Spinal cord (tissue), 10 donors: Measurements from ENCODE around the gene AQP1. TPM values are rescaled to one million over a fixed set of nuclear protein-coding genes. Genes with fewer than 3 reads are reported as not detected.
A peak's percentile ranks its signal among the peaks of the same experiment; 100 is the strongest.

Experiments used
- DNase-seq, 6 donors: peaks; one replicate each; pipeline versions ENCODE4 v3.0.0 to v3.0.0-alpha.2; 2013 to 2015; ENCODE audit warnings: low spot score in 6 of 6, low read depth in 4 of 6
- H3K27ac ChIP-seq: one replicate; pipeline ENCODE4 v1.5.1; 2013; ENCODE audit warnings: low read depth, low read length, control low read depth
- H3K27me3 ChIP-seq: one replicate; pipeline ENCODE4 v1.6.1; 2013; ENCODE audit warnings: low read length; ENCODE audit not compliant: control insufficient read depth, insufficient read depth
- H3K36me3 ChIP-seq: one replicate; pipeline ENCODE4 v1.6.1; 2013; ENCODE audit warnings: low read length; ENCODE audit not compliant: control insufficient read depth, insufficient read depth
- H3K4me1 ChIP-seq: one replicate; pipeline ENCODE4 v1.6.1; 2013; ENCODE audit warnings: low read length; ENCODE audit not compliant: control insufficient read depth, insufficient read depth
- H3K4me3 ChIP-seq: one replicate; pipeline ENCODE4 v1.5.1; 2013; ENCODE audit warnings: low read depth, low read length, control low read depth
- H3K9me3 ChIP-seq: one replicate; pipeline ENCODE4 v1.6.1; 2013; ENCODE audit warnings: low read length; ENCODE audit not compliant: control insufficient read depth, insufficient read depth
- WGBS: methylation state at CpG from one replicate; pipeline ENCODE4 v1.1.5; 2013; ENCODE audit warnings: missing lambda C conversion rate; ENCODE audit not compliant: insufficient coverage; 5-methylcytosine and 5-hydroxymethylcytosine counted together
- polyA plus RNA-seq, 2 donors: library from polyadenylated mRNA; unstranded; fragments of 120-200 nt; gene quantifications; one replicate each; pipeline ENCODE4 v1.2.1, GENCODE V29; 2013; ENCODE audit not compliant: insufficient read length in 2 of 2
- total RNA-seq, 2 donors: library from RNA; depleted of rRNA in 1 of 2; stranded (reverse); fragments of 120-200 nt in 1 of 2; fragments of >200 nt in 1 of 2; gene quantifications; one replicate each; pipeline versions ENCODE4 v1.2.3 to v1.2.4, GENCODE V29; 2013 to 2014
- donor health status: healthy.

AQP1 gene
- total and polyA plus RNA-seq, 4 donors = 64.4 to 120 (median 89.7) TPM

- WGBS = 88% methylated on average over 24 of the region's 24 CpGs
- Histone ChIP-seq H3K9me3 (peaks cover 2% of the 10 kb centered on the region), H3K4me3 (no peak overlapping the region), H3K4me1 (peaks cover 33% of the 10 kb centered on the region), H3K36me3 (peaks cover 5% of the 10 kb centered on the region), H3K27ac (no peak overlapping the region), H3K27me3 (no peaks in the 10 kb centered on the region)
- no peak for DNase-seq
Observed at GRCh38 chr7:30931161-30931928, 19.7 kb downstream of the AQP1 start.

- Histone ChIP-seq H3K4me1 (peaks cover 33% of the 10 kb centered on the region), H3K4me3 (no peak overlapping the region), H3K9me3 (peaks cover under 1% of the 10 kb centered on the region), H3K27me3 (no peaks in the 10 kb centered on the region), H3K36me3 (peaks cover 5% of the 10 kb centered on the region), H3K27ac (no peak overlapping the region)
- 85% methylated on average over 7 of the region's 9 CpGs for WGBS
- no peak for DNase-seq
Observed at GRCh38 chr7:30931929-30932540, 20.4 kb downstream of the AQP1 start.

- WGBS = 44% methylated on average over 5 of the region's 6 CpGs
- H3K27ac ChIP-seq = no peak overlapping the region
- DNase-seq = peak in 1 of 6 donors; percentile 36
- no peaks in the 10 kb centered on the region for H3K27me3 ChIP-seq
- H3K36me3 ChIP-seq = peaks cover 5% of the 10 kb centered on the region
- no peaks in the 10 kb centered on the region for H3K9me3 ChIP-seq
- H3K4me1 ChIP-seq = peaks cover 33% of the 10 kb centered on the region
- H3K4me3 ChIP-seq = no peak overlapping the region
Observed at GRCh38 chr7:30932562-30932961, 20.9 kb downstream of the AQP1 start.

GRCh38 chr7:30933124-30933974, 21.7 kb downstream of the AQP1 start:
- Histone ChIP-seq H3K9me3 (no peaks in the 10 kb centered on the region), H3K36me3 (peaks cover 3% of the 10 kb centered on the region), H3K4me3 (no peak overlapping the region), H3K27ac (no peak overlapping the region), H3K27me3 (no peaks in the 10 kb centered on the region), H3K4me1 (peaks cover 36% of the 10 kb centered on the region)
- no peak for DNase-seq
- WGBS = 63% methylated on average over 26 of the region's 26 CpGs

- H3K4me3 ChIP-seq = no peak overlapping the region
- no peaks in the 10 kb centered on the region for H3K27me3 ChIP-seq
- H3K36me3 ChIP-seq = peaks cover 2% of the 10 kb centered on the region
- no peaks in the 10 kb centered on the region for H3K9me3 ChIP-seq
- 78% methylated on average over 5 of the region's 5 CpGs for WGBS
- H3K4me1 ChIP-seq = peaks cover 42% of the 10 kb centered on the region
- no peak for DNase-seq
- no peak overlapping the region for H3K27ac ChIP-seq
Observed at GRCh38 chr7:30934225-30934624, 22.6 kb downstream of the AQP1 start.

GRCh38 chr7:30934732-30935568, 23.3 kb downstream of the AQP1 start:
- Histone ChIP-seq H3K4me3 (no peak overlapping the region), H3K4me1 (peaks cover 42% of the 10 kb centered on the region), H3K27me3 (no peaks in the 10 kb centered on the region), H3K36me3 (peaks cover 2% of the 10 kb centered on the region), H3K9me3 (no peaks in the 10 kb centered on the region), H3K27ac (no peak overlapping the region)
- WGBS = 88% methylated on average over 5 of the region's 6 CpGs
- DNase-seq = no peak

GRCh38 chr7:30935569-30935877, 23.9 kb downstream of the AQP1 start:
- H3K27me3 ChIP-seq = no peaks in the 10 kb centered on the region
- no peak overlapping the region for H3K27ac ChIP-seq
- peaks cover 2% of the 10 kb centered on the region for H3K36me3 ChIP-seq
- no peak overlapping the region for H3K4me3 ChIP-seq
- WGBS = 100% methylated on average over 1 of the region's 3 CpGs
- peaks cover 41% of the 10 kb centered on the region for H3K4me1 ChIP-seq
- DNase-seq = no peak
- H3K9me3 ChIP-seq = no peaks in the 10 kb centered on the region

- no peaks in the 10 kb centered on the region for H3K9me3 ChIP-seq
- H3K4me3 ChIP-seq = no peak overlapping the region
- H3K27ac ChIP-seq = no peak overlapping the region
- H3K36me3 ChIP-seq = peaks cover 2% of the 10 kb centered on the region
- H3K27me3 ChIP-seq = no peaks in the 10 kb centered on the region
- DNase-seq = no peak
- H3K4me1 ChIP-seq = peaks cover 34% of the 10 kb centered on the region
Observed at GRCh38 chr7:30936650-30937245, 25.1 kb downstream of the AQP1 start.

GRCh38 chr7:30937416-30937815, 25.8 kb downstream of the AQP1 start:
- H3K27me3 ChIP-seq = no peaks in the 10 kb centered on the region
- peaks cover 2% of the 10 kb centered on the region for H3K36me3 ChIP-seq
- no peak overlapping the region for H3K27ac ChIP-seq
- H3K4me1 ChIP-seq = peaks cover 29% of the 10 kb centered on the region
- no CpG with 5 or more reads among the region's 3 CpGs for WGBS
- H3K4me3 ChIP-seq = no peak overlapping the region
- DNase-seq = no peak
- H3K9me3 ChIP-seq = no peaks in the 10 kb centered on the region
